ENCODE measurements around the gene IQCH. TPM values are rescaled to one million over a fixed set of nuclear protein-coding genes. Genes with fewer than 3 reads are reported as not detected.

IQCH gene
- polyA plus RNA-seq, 1 of the 3 experiments (the other 2 are of a cell fraction) = 0.81 TPM

DNA sequence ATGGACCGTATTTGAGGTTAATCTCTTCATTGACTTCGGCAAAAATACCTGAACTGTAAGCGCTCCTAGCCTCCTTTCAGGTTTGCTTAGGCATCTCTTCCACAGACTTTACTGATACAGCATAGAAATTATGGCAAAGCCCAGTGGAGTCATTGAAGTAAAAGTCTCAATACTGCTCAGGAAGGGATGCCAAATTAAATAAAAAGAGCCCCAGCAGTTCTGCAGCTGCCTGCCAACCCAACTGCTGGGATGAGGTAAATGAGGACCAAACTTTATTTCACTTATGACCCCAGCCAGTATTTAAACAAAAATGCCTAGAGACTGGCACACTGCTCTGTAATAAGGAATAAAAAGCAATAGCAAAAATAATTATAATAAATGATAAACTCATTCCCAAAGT is 65.4 kb downstream of the IQCH start (continued):
- TF ChIP-seq, protein P1, sequence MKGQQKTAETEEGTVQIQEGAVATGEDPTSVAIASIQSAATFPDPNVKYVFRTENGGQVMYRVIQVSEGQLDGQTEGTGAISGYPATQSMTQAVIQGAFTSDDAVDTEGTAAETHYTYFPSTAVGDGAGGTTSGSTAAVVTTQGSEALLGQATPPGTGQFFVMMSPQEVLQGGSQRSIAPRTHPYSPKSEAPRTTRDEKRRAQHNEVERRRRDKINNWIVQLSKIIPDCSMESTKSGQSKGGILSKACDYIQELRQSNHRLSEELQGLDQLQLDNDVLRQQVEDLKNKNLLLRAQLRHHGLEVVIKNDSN (IDR thresholded peaks at IDR 0.05; ENCODE audit: borderline replicate concordance, low read depth) = no peak

DNA sequence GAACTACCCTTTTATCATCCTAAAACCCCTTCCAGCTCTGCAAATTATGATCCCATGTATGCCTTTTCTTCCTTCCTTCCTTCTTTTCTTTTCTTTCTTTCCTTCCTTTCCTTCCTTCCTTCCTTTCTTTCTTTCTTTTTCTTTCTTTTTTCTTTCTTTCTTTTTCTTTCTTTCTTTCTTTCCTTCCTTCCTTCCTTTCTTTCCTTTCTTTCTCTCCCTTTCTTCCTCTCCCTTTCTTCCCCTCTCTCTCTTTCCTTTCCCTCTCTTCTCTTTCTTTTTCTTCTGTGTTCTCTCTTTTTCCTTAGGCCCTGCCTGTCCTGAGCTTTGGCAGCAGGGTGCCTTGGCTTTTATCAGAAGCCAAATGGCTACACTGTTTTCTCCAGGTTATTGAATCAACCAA is 66.8 kb downstream of the IQCH start:
- ChIA-PET CTCF (interaction anchor here (1.3 to 1.5 kb wide), 2 partner anchors 11 to 17 kb away, joined by 3 to 5 read pairs; no protein-coding TSS in a partner anchor), POLR2A (no interaction called here)
- no peaks in the 10 kb centered on the region for H3K9me2 ChIP-seq
- no peaks in the 10 kb centered on the region for H3F3A ChIP-seq (replicated peaks; ENCODE audit: insufficient read depth)
- TF ChIP-seq, protein P2, sequence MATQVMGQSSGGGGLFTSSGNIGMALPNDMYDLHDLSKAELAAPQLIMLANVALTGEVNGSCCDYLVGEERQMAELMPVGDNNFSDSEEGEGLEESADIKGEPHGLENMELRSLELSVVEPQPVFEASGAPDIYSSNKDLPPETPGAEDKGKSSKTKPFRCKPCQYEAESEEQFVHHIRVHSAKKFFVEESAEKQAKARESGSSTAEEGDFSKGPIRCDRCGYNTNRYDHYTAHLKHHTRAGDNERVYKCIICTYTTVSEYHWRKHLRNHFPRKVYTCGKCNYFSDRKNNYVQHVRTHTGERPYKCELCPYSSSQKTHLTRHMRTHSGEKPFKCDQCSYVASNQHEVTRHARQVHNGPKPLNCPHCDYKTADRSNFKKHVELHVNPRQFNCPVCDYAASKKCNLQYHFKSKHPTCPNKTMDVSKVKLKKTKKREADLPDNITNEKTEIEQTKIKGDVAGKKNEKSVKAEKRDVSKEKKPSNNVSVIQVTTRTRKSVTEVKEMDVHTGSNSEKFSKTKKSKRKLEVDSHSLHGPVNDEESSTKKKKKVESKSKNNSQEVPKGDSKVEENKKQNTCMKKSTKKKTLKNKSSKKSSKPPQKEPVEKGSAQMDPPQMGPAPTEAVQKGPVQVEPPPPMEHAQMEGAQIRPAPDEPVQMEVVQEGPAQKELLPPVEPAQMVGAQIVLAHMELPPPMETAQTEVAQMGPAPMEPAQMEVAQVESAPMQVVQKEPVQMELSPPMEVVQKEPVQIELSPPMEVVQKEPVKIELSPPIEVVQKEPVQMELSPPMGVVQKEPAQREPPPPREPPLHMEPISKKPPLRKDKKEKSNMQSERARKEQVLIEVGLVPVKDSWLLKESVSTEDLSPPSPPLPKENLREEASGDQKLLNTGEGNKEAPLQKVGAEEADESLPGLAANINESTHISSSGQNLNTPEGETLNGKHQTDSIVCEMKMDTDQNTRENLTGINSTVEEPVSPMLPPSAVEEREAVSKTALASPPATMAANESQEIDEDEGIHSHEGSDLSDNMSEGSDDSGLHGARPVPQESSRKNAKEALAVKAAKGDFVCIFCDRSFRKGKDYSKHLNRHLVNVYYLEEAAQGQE (IDR thresholded peaks at IDR 0.05; ENCODE audit: low read depth, low read length) = no peak
- TF ChIP-seq FOXM1 (IDR thresholded peaks at IDR 0.05; ENCODE audit: low read depth) (no peak), TEAD4 (IDR thresholded peaks at IDR 0.05; ENCODE audit: borderline replicate concordance, insufficient read depth) (no peak), NFIC (IDR thresholded peaks at IDR 0.05; ENCODE audit: borderline replicate concordance) (no peak), EZH2phosphoT487 (IDR thresholded peaks at IDR 0.05; ENCODE audit: borderline replicate concordance, low read depth) (no peak), TAF1 (IDR thresholded peaks at IDR 0.05; ENCODE audit: borderline replicate concordance, low read depth, low read length) (no peak), POLR2AphosphoS5 (IDR thresholded peaks at IDR 0.05; ENCODE audit: low read depth, low read length) (no peak), CHD2 (IDR thresholded peaks at IDR 0.05; ENCODE audit: low read length, partially characterized antibody) (no peak)
- TF ChIP-seq, protein P3, sequence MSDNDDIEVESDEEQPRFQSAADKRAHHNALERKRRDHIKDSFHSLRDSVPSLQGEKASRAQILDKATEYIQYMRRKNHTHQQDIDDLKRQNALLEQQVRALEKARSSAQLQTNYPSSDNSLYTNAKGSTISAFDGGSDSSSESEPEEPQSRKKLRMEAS (IDR thresholded peaks at IDR 0.05; ENCODE audit: low read depth) = no peak
- TF ChIP-seq, protein P4, sequence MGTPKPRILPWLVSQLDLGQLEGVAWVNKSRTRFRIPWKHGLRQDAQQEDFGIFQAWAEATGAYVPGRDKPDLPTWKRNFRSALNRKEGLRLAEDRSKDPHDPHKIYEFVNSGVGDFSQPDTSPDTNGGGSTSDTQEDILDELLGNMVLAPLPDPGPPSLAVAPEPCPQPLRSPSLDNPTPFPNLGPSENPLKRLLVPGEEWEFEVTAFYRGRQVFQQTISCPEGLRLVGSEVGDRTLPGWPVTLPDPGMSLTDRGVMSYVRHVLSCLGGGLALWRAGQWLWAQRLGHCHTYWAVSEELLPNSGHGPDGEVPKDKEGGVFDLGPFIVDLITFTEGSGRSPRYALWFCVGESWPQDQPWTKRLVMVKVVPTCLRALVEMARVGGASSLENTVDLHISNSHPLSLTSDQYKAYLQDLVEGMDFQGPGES (IDR thresholded peaks at IDR 0.05; ENCODE audit: low read depth, low read length) = no peak
- TF ChIP-seq, protein P5, sequence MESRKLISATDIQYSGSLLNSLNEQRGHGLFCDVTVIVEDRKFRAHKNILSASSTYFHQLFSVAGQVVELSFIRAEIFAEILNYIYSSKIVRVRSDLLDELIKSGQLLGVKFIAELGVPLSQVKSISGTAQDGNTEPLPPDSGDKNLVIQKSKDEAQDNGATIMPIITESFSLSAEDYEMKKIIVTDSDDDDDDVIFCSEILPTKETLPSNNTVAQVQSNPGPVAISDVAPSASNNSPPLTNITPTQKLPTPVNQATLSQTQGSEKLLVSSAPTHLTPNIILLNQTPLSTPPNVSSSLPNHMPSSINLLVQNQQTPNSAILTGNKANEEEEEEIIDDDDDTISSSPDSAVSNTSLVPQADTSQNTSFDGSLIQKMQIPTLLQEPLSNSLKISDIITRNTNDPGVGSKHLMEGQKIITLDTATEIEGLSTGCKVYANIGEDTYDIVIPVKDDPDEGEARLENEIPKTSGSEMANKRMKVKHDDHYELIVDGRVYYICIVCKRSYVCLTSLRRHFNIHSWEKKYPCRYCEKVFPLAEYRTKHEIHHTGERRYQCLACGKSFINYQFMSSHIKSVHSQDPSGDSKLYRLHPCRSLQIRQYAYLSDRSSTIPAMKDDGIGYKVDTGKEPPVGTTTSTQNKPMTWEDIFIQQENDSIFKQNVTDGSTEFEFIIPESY (IDR thresholded peaks at IDR 0.05; ENCODE audit: borderline replicate concordance, low read depth) = no peak
- no peak overlapping the region for H3K4me2 ChIP-seq
- no peak for DNase-seq
- H2AFZ ChIP-seq (ENCODE audit: low read depth) = no peak overlapping the region
- no peaks in the 10 kb centered on the region for H4K20me1 ChIP-seq (ENCODE audit: insufficient read depth)
- H3K9ac ChIP-seq = no peak overlapping the region
- H3K27ac ChIP-seq (ENCODE audit: low read depth in 2 of 2, low read length in 1 of 2) = no peak overlapping the region
- no peaks in the 10 kb centered on the region for H3K4me1 ChIP-seq (ENCODE audit: control insufficient read depth in 1 of 2, insufficient read depth in 2 of 2, low read depth in 1 of 2, low read length in 1 of 2)
- H3K4me3 ChIP-seq (ENCODE audit: low read depth in 2 of 2, low read length in 1 of 2) = no peak overlapping the region
- no peaks in the 10 kb centered on the region for H3K9me3 ChIP-seq
- no peaks in the 10 kb centered on the region for H3K27me3 ChIP-seq (ENCODE audit: insufficient read depth)
- H3K79me2 ChIP-seq (ENCODE audit: insufficient read depth) = no peaks in the 10 kb centered on the region; the same call in 1 of the 2 replicates
- H3K36me3 ChIP-seq (replicated peaks in 1 of 2; ENCODE audit: control insufficient read depth in 1 of 2, insufficient read depth in 2 of 2, low read length in 1 of 2) = no peaks in the 10 kb centered on the region
